HL-60/S4 treated with retinoic acid at 250 ng/mL for 4 days and 3 days (cell line): ENCODE results near the gene PHACTR2.
"Not testable (repeated sequence)": the region's sequence is repeated elsewhere in the genome, so short reads cannot be mapped to it uniquely, and the experiment has no call there.

Source experiments
- in situ Hi-C: fragments of 300-500 bp; cut with MboI; formaldehyde crosslinking; loops from 2 replicates; pipeline ENCODE4 v1.7.0; 2022; ENCODE audit warnings: low sequenced_read_pairs

The PHACTR2 gene

DNA sequence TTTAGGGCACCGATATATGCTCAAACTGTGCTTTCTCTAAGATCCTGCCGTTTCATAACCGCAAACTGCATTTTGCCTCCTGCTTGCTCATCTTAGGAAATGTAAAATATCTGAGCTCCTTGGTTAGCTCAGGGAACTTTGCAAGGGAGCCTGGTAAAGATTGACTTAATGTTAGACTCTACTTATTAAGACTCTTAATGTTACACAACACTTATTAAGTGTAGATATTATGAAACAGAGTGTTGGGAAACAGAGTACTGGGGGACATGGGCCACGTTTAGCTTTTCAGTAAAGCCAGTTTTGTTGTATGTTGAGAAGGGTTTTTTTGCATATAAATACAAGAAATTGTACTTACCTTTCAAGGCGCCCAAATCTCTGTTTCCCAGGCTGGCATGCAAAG lies 167.3 kb downstream of the PHACTR2 start:
- in situ Hi-C loops = no loop called here

DNA sequence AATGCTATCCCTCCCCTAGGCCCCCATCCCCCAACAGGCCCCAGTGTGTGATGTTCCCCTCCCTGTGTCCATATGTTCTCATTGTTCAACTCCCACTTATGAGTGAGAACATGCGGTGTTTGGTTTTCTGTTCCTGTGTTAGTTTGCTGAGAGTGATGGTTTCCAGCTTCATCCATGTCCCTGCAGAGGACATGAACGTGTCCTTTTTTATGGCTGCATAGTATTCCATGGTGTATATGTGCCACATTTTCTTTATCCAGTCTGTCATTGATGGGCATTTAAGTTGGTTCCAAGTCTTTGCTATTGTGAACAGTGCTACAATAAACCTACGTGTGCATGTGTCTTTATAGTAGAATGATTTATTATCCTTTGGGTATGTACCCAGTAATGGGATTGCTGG lies 173.9 kb downstream of the PHACTR2 start:
- in situ Hi-C loops = not testable (repeated sequence)

GRCh38 chr6:143855057-143855456 lies 177.3 kb downstream of the PHACTR2 start:
- in situ Hi-C loops = not testable (repeated sequence)

- in situ Hi-C loops = not testable (repeated sequence)
Observed at GRCh38 chr6:143856762-143857161, 179.0 kb downstream of the PHACTR2 start.

DNA sequence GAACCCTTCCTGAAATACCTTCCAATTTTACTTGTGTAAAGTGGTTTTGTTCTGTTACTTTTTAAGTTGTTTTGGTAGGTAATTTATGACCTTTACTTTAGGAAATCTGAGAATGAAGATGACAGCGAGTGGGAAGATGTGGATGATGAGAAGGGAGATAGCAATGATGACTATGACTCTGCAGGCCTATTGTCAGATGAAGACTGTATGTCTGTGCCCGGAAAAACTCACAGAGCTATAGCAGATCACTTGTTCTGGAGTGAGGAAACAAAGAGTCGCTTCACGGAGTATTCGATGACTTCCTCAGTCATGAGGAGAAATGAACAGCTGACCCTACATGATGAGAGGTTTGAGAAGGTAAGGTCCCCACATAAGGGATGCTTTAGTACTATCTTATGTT lies 179.9 kb downstream of the PHACTR2 start:
- in situ Hi-C loops = no loop called here

DNA sequence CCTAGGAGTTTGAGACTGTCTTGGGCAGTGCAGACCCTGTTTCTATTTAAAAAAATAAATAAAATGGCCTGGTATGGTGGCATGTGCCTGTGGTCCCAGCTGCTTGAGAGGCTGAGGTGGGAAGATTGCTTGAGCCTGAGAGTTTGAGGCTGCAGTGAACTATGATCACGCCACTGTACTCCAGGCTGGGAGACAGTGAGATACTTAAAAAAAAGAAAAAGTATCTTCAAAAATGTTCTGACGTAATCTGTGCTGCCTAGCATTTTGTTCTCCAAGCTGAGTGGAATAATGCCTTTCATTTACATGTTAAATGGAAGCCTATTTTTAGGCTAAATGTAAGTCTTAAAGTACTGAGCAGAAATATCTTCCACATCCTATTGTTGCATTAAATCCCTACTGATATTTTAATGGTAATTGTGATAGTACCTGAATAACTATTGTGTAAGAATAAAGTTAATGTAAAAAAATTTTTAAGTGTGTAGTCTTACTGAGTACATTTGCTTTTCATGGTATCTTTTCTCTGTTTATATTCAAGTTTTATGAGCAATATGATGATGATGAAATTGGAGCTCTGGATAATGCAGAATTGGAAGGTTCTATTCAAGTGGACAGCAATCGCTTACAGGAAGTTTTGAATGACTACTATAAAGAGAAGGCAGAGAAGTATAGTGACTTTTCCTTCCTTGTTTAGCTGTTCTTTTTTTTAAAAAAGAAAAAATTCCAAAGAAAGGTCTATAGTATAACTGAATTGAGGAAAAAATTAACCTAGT lies 182.3 kb downstream of the PHACTR2 start:
- in situ Hi-C loops = no loop called here

- in situ Hi-C loops = no loop called here
Observed at GRCh38 chr6:143863771-143864170, 186.0 kb downstream of the PHACTR2 start.

DNA sequence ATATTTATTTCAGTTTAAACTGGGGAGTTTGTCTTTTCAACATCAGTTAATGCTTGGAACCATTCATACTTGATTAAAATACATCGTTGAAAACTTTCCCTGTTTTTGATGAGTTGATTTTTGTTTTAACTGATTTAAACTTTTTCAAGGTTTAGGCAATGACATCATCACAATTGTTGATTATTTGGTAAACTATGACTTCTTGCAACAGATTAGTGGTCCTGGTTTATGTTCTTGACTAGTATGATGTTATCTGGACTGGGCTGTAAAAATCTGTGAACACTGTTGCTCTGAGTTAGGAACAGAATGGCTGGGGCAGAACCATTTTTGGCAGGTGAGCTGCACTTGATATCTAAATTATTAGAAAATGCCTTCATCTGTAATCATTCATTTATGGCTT lies 186.5 kb downstream of the PHACTR2 start, which contains the start of gene ZC2HC1B:
TSS of gene ZC2HC1B (plus strand) at position 241 of the 400 bp plus-strand sequence. CDS start at position 307, 66 bp downstream.
- in situ Hi-C loops = no loop called here

DNA sequence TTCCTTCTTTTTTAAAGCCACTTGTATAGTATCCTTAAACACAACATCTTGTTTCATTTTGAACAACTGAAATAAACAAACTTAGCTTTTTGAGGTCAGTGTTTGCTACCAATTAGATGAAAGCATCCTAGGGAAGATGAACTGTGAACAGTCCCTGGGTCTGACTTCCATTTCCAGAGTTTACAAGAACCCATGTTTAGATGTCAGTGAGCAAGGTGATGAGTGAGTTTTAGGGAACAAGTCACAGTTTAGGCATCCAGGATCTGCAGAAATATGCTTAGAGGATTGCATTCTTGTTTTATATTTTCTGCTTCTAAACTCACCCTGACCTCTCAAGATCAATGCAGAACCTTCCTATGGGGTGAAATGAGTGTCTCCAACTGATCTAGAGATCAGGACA lies 189.5 kb downstream of the PHACTR2 start:
- in situ Hi-C loops = no loop called here

- in situ Hi-C loops = not testable (repeated sequence)
Observed at GRCh38 chr6:143868808-143869207, 191.0 kb downstream of the PHACTR2 start.

DNA sequence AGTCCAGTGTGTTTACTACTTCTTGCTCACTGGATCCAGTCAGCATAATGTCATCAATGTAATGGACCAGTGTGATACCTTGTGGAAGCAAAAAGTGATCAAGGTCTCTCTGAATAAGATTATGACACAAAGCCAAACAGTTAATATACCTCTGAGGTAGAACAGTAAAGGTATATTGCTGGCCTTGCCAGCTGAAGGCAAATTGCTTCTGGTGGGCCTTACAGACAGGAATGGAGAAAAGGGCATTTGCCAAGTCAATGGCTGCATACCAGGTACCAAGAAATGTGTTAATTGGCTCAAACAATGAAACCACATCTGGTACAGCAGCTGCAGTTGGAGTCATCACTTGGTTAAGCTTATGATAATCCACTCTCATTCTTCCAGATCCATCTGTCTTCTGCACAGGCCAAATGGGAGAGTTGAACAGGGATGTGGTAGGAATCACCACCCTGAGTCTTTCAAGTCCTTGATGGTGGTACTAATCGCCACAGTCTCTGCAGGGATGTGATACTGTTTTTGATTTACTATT lies 193.5 kb downstream of the PHACTR2 start:
- in situ Hi-C loops = not testable (repeated sequence)

DNA sequence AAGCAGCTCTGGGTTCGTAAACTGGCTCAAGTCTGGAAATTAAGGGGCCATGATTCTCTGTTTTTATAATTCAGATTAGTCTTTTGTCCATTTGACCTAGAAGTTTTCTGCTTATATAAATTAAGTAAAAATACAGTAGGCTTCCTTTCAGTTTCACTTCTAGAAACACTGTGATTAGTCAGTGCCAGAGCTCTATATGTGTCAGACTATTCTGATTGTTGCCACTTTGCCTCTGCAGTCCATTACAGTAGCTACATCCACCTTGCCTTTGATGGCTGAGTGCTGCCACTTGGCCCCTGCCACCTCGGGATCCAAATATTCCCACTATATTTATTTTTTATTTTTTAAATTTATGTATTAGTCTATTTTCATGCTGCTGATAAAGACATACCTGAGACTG lies 194.4 kb downstream of the PHACTR2 start:
- in situ Hi-C loops = no loop called here

DNA sequence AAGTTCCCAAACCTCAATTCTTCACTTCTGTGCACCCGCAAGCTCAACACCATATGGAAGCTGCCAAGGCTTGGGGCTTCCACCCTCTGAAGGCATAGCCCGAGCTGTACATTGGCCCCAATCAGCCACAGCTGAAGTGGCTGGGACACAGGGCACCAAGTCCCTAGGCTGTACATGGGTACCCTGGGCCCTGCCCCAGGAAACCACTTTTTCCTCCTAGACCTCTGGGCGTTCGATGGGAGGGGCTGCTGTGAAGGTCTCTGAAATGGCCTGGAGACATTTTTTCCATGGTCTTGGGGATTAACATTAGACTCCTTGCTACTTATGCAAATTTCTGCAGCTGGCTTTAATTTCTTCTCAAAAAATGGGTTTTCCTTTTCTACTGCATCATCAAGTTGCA lies 195.8 kb downstream of the PHACTR2 start:
- in situ Hi-C loops = not testable (repeated sequence)

GRCh38 chr6:143874503-143874902 lies 196.7 kb downstream of the PHACTR2 start:
- in situ Hi-C loops = not testable (repeated sequence)

GRCh38 chr6:143877584-143878271 lies 200.0 kb downstream of the PHACTR2 start:
- in situ Hi-C loops = no loop called here

GRCh38 chr6:143878272-143878760 lies 200.6 kb downstream of the PHACTR2 start:
- in situ Hi-C loops = no loop called here

DNA sequence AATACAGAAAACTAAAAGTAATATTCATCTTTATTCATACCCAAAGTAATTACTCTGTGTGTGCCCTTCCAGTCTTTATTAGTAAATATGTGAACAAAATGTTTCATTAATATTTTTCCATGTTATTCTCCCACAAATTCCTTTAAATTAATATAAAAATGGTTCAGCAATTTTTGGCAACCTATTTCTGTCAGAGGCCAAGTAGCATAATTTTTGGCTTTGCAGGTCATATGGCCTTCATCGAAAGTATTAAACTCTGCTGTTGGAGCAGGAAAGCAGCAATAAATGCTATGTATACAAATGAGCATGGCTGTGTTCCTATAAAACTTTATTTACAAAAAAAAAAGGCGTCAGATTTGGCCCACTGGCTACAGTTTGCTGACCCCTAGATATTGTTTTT lies 202.6 kb downstream of the PHACTR2 start:
- in situ Hi-C loops = no loop called here
